GM19099 (cell line): ENCODE results near the gene OTOS.

ENCODE experiments used
- POLR2A ChIP-seq: IDR thresholded peaks from 3 replicates; pipeline ENCODE4 v1.6.1; 2011; ENCODE audit warnings: low read depth; ENCODE audit not compliant: insufficient read length; ENCODE audit errors: extremely low read depth

Gene OTOS

DNA sequence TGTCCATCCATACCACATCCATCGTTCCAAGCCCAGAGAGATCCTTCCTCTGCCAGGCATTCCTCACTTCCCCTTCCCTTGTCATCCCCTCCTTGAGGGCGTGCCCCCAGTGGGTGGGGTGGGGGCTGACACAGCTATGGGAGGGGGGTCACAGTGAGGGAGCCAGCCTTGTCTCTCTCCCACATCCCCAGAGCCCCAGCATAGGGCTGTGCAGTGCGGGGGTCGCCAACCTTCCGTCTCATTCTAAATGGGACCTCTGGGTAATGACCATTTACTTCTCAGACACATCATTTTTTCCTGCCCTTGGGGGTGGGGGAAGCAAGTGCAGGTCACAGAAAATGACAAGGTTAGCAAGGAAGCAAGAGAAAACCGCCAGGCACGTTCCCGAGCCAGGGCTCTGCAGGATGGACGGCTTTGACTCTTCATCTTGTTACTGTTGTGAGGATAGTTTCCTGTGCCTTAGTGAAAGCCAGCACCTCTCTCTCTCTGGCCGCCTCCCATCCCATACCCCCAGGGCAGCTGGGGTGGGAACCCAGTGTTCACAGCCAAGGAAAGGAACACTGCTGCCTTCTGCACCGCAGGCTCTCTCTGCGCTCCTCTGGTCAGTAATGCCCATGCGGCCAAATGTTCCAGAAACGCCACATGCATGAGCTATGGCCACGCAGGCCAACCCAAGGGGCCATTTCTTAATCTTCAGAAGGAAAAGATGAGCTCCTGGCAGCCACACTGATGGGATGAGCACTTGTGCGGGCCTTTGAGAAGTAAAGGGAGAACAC is 22.7 kb upstream of the OTOS start:
- TF ChIP-seq POLR2A: no peak

DNA sequence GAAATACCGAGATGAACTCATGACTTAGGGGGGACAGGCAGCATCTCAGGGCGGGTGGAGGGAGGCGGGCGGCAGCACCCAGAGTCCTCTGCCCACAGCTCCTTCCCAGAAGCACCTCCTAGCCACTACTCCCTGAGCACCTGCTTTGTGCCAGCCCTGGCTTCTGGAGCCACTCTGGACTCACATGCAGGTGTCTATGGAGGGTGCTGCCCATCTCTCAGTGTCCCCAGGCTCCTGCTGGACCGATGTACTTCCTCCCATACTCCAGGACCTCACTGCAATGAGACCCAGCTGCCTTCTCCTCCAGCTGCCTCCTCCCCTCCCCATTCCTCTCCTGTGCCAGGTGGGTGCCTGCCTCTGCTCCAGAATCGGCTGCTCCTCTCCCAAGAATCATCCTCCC is 22.1 kb upstream of the OTOS start:
- no peak for TF ChIP-seq POLR2A

DNA sequence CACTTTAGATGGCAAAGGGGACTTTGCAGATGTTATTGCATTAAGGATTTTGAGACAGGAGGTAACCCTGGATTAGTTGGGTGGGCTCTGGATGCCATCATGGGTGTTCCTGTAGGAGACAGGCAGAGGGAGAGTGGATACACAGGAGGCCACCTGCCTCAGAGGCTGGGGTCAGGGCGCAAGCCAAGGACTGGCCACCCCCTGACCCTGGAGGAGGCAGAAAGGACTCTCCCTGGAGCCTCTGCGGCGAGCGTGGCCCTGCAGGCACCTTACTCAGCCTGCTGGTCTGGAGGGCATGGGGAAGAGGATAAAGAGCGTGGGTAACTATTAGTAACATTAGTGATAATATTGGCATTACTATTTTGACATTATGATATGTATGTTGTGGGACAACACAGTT is 21.6 kb upstream of the OTOS start:
- TF ChIP-seq POLR2A: no peak

DNA sequence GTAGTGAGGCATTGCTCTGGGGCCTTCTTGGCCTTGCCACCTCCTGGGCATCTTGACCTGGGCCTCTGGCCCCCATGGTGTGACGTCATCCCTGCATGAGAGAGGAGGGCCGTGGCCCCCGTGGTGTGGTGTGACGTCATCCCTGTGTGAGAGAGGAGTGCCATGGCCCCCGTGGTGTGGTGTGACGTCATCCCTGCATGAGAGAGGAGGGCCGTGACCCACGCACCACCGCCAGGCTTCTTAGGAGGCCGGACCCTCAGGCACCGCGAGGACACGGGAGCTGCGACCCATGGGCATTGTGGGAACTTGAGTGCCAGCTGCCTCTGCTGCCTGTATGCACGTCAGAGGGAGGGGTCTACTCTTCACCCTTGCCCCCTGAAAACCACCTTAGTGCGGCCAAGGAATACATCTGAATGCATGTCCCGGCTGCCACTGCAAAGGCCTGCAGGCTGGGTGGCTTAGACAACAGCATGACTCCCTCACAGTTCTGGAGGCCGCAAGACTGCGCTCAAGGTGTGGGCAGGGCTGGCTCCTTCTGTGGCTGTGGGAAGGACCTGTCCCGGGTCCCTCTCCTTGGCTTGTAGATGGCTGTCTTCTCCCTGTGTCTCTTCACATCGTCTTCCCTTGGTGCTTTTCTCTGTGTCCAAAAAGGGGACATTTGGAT is 20.8 kb upstream of the OTOS start:
- no peak for TF ChIP-seq POLR2A

DNA sequence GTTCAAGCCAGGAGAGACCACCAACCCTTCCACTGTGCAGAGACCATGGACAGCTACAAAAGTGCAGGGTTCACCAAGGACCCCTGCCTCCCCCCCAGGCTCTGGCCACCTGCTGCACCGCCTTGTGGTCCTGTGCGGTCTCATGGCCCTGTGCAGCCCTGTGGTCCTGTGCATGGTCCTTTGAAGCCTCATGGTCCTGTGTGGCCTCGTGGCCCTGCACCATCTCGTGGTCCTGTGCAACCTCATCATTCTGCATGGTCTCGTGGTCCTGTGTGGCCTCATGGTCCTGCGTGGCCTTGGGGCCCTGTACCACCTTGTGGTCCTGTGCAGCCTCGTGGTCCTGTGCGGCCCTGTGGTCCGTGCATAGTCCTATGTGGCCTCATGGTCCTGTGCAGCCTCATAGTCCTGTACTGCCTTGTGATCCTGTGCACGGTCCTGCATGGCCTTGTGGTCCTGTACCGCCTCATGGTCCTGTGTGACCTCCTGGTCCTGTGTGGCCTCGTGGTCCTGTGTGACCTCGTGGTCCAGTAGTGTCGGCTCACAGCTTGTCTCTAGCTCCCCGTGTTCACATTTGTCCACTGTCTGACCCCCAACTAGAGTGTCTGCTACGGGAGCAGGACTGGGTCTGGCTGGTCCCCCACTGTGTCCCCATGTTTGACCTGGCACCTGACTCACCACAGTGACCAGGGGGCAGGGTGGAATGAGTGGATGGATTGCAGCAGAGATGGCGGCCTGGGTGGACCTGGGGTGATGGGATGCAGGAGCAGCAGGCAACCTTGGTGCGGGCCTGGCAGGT is 20.0 kb upstream of the OTOS start:
- no peak for TF ChIP-seq POLR2A

DNA sequence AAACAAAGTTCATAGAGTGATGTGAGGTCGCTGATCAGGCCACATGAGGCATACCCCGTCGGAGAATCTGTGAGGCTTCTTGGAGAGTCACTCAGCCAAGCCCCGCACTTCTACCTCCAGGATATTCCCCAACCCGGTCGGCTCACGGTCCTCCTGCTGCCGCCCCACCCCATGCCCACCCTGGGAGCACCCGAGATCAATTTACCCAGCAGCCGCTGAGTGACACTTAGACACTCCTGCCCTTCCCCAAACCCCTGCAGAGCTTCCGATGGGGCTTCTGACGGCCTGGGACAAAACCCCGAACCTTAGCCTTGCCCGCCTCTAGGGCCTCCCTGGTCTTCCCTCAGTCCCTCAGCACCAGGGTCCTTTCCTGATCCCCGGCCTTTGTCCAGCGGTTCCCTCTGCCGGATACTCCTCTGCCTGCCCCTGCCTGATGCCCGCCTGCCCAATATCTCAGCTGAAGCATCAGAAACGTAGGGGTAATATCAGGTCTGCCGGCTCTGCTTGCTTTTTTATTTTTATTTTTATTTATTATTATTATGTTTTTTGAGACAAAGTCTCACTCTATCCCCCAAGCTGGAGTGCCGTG is 18.9 kb upstream of the OTOS start:
- no peak for TF ChIP-seq POLR2A

DNA sequence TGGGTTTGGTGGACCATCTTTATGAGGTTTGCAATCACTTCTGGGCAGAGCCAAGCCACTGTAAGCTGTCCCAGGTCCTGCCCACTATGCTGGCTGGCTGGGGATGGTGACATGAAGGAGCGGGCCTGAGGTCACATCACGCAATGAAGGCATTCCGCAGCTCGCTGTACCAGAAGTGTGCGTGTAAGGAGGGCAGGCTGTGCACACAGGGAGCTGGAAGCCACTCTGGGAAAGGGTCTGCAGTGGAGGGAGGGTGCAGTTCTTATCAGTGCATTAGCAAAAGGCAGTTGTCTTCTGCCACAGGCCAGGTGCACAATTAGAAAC is 16.7 kb upstream of the OTOS start:
- no peak for TF ChIP-seq POLR2A

DNA sequence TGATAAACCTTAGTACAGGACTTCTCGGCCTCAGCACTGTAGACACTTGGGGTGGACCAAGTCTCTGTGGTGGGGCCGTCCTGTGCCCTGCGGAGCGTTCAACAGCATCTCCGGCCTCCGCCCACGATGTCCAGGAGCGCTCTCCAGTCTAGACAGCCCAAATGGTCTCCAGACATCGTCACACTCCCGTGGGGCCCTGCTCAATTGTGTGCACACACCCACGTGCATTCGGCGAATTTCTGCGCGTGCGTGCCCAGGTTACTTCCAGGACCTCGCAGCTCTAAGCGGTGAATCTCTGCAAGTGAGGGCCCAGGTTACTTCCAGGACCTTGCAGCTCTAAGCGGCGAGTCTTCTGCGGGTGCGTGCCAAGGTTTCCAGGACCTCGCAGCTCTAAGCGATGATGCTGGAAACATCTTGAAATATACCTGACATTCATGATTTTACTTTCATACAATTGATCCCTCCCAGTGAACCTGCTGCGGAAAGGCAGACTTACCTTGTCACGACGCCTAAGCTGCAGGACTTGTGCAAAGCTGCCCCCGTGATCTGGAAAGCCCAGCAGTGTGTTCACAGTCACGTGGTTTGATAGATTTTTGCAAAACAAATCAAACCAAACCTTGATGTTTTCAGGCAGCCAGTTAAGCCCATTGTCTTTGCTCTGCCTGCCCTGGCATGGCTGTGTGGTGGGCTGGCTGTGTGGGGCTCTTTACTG is 16.1 kb upstream of the OTOS start:
- no peak for TF ChIP-seq POLR2A

DNA sequence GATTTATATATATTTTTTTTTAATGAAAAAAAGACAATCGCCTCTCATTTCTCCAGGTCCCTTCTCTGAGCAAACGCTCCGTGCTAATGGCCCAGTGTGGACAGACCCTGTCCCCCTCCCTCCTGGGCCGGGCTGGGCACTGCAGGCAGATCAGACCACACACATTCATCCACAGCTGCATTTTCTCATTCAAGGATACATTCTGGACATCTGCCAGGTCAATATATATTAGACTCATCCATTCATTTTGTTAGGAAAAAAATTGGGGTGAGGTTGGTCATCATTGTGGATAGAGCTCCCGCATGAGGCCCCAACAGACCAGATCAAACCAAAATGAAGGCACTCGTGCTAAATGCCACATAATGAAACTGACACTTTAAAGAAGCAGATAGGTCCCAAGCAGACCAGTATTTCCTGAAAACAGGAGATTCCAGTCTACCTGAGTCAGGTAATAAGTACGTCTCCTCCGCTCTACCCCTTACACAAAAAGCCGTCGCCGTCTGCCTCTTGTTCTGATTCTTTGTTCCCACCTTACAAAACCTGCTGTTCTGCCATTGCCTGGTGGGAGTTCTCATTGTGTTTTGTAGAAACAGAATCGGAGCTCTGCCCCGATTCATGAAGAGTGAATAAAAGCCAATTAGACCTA is 15.4 kb upstream of the OTOS start:
- no peak for TF ChIP-seq POLR2A

DNA sequence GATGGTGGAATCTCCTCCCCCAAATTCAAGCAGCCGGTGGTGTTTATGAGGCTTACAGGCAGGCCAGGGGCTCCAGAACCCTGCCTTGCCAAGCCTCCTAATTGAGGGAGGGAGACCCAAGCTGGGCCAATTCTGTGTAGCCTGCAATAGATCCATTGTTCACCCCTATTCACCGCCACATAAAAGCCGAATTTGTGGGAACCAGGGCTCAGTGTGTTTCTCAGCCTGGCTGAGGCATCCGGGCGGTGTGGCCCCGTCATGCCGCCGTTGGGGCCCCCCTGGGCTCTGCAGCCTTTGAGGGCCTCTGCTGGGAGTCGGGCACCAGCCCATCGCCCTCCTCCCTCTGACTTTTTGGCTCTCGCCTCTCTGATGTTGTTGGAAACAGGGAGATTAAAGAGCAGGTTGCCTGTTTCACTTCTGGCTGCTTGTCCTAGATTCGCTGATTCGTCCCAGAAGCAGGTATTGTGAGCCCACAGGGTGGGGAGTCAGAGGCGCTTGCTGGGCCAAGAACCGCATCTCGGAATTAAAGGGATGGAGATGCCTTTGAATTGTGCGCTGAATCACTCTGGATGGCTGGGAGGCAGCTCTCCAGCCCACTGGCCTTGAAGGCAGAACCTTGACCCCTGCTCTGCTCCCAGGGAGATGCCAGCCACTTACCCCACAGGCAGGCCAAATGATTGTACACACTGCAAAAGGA is 14.7 kb upstream of the OTOS start:
- no peak for TF ChIP-seq POLR2A

DNA sequence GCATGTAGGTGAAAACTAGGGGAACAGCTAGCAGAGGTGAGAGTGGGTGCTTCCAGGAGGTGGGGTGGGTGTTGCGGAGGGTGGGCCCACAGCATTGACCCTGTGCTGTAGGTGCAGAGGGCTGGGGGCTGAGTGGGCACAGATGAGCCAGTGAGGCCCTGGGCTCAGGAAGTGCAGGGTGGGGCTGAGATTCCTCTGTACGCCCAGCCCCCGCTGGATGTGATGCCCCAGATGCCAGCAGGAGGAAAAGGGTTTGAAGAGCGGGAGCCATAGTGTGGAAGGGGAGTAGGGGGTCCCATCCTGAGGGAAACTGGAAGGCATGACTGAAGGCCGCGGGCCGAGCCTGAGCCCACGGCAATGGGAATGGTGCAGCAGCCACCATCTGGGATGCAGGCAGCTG is 14.1 kb upstream of the OTOS start:
- no peak for TF ChIP-seq POLR2A

DNA sequence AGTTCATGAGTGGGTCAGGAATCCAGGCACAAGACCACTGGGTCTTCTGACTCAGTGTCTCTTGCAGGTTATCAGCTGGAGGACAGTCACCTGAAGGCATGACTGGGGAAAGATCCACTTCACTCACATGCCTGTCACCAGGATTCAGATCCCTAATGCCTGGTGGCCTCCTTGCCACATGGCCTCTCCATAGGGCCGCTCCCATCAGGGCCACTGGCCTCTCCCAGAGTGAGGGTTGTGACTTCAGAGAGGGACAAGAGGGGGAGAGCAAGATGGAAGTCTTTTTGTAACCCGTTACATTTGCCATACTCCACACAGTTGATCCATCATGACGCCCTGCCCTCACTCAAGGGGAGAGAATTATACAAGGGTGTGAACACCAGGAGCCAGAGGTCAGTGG is 13.0 kb upstream of the OTOS start:
- TF ChIP-seq POLR2A: no peak

DNA sequence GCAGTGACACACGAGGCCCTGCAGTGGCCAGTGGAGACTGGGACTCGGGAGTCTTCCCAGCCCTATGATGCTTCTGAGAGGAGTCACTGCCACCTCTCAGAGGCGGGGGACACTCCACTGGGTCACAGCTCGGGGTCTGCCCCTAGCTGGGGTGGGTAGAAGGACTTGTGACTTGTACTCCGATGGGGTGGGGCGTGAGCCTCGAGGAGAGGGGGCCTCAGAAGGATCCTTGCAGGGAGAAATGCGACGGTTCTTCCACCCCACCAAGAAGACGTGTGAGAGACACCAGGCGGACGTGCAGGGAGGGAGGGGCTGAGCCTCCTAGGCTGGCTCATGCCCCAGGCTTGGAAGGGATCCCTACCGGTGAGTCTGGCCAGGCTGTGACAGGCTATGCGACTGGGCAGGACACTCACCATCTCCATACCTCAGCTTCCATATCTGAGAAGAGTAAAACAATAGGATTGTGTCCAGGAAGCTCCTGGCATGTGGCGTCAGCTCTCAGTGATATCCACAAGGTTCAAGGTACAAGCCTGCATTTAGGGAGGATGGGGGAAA is 11.1 kb upstream of the OTOS start:
- TF ChIP-seq POLR2A: no peak
